HepG2 (cell line): ENCODE measurements around the gene STMN3. TPM values are rescaled to one million over a fixed set of nuclear protein-coding genes. Genes with fewer than 3 reads are reported as not detected.
A peak's percentile ranks its signal among the peaks of the same experiment; 100 is the strongest.

ENCODE experiments used
- ATAC-seq: fragments of 200-7000 bp; cut with Tn5 transposase; 3 replicates; pipeline ENCODE4 v1.9.1; 2020; ENCODE audit warnings: mild to moderate bottlenecking, moderate library complexity
- BruUV-seq: library from RNA; stranded (reverse); fragments of 400-500 nt; replicated peaks from 2 replicates; lab custom pipeline; 2021; lab: Mats Ljungman, UMichigan
- CTCF ChIA-PET: fragments of 300-600 bp; formaldehyde crosslinking; extraction: SDS; loops from one replicate; lab custom pipeline; 2021; ENCODE audit warnings: low total read pairs, inconsistent platforms, low intra/inter-chr PET ratio; lab: Yijun Ruan, JAX
- POLR2A ChIA-PET: fragments of 350-600 bp; sonication (Branson Sonifier 250); formaldehyde crosslinking; loops from one replicate; lab custom pipeline; 2020; ENCODE audit warnings: antibody characterized with exemption, inconsistent platforms; lab: Yijun Ruan, JAX
- DNase-seq: peaks from one replicate; pipeline ENCODE4 v3.0.0-alpha.2; 2015; ENCODE audit warnings: low spot score
- FAIRE-seq: peaks from 3 replicates; lab custom pipeline; 2011; peaks lifted over from hg19 to GRCh38; lab: Jason Lieb, UNC
- H2AFZ ChIP-seq: one replicate; pipeline ENCODE4 v1.6.1; 2011; ENCODE audit warnings: low read length, inconsistent platforms
- H3K27ac ChIP-seq: fragments of 300-600 bp; 3 replicates; pipeline ENCODE4 v1.8.0; 2011; ENCODE audit warnings: mixed run types, mild to moderate bottlenecking, mixed read lengths, low read length, inconsistent platforms; ENCODE audit not compliant: insufficient read depth; ENCODE audit errors: extremely low read length
- H3K27me3 ChIP-seq, 2 experiments: fragments of 200-600 bp in 1 of 2; 2 replicates in 1 of 2; 3 replicates in 1 of 2; pipeline versions ENCODE4 v1.6.0 to v1.8.0; 2011; ENCODE audit warnings: low read length in 2 of 2, mild to moderate bottlenecking in 2 of 2, moderate library complexity in 2 of 2, inconsistent platforms in 1 of 2; ENCODE audit not compliant: insufficient read depth in 2 of 2, control insufficient read depth in 1 of 2
- H3K36me3 ChIP-seq, 2 experiments: fragments of 200-600 bp in 1 of 2; replicated peaks in 1 of 2; 2 replicates in 1 of 2; 3 replicates in 1 of 2; pipeline versions ENCODE4 v1.5.1 to v1.8.0; 2011; ENCODE audit warnings: low read length in 2 of 2, inconsistent platforms in 1 of 2; ENCODE audit not compliant: insufficient read depth in 2 of 2, control insufficient read depth in 1 of 2
- H3K4me1 ChIP-seq: 2 replicates; pipeline ENCODE4 v1.5.1; 2012; ENCODE audit warnings: low read length, inconsistent platforms; ENCODE audit not compliant: insufficient read depth
- H3K4me2 ChIP-seq: 2 replicates; pipeline ENCODE4 v1.6.0; 2011; ENCODE audit warnings: low read depth, low read length, inconsistent platforms
- H3K4me3 ChIP-seq, 3 experiments: fragments of 200-600 bp in 1 of 3; sonication (generic), shearing (Covaris generic) in 1 of 3; replicated peaks in 1 of 3; 2 replicates each; pipeline ENCODE4 v1.5.1; 2011 to 2016; ENCODE audit warnings: low read length in 3 of 3, inconsistent platforms in 2 of 3, low read depth in 2 of 3, mild to moderate bottlenecking in 2 of 3, control low read depth in 1 of 3, mixed read lengths in 1 of 3; ENCODE audit not compliant: insufficient read depth in 1 of 3
- H3K79me2 ChIP-seq: one replicate; pipeline ENCODE4 v1.6.1; 2011; ENCODE audit warnings: low read length, inconsistent platforms; ENCODE audit not compliant: insufficient read depth
- H3K9ac ChIP-seq: 2 replicates; pipeline ENCODE4 v1.6.0; 2011; ENCODE audit warnings: mild to moderate bottlenecking, low read depth, low read length, inconsistent platforms; ENCODE audit not compliant: insufficient read depth
- H3K9me3 ChIP-seq: 2 replicates; pipeline ENCODE4 v1.5.1; 2012; ENCODE audit warnings: mild to moderate bottlenecking, low read length
- H4K20me1 ChIP-seq: 2 replicates; pipeline ENCODE4 v1.6.0; 2011; ENCODE audit warnings: inconsistent platforms, mild to moderate bottlenecking, low read length, moderate library complexity; ENCODE audit not compliant: insufficient read depth
- AKAP8 ChIP-seq: sonication (generic); formaldehyde crosslinking; IDR thresholded peaks from 2 replicates; pipeline ENCODE4 v1.5.1; 2020; ENCODE audit warnings: mild to moderate bottlenecking, missing genetic modification reagents
- BORCS8-MEF2B ChIP-seq: sonication (generic); formaldehyde crosslinking; IDR thresholded peaks from 2 replicates; pipeline ENCODE4 v1.8.0; 2022; ENCODE audit warnings: mild to moderate bottlenecking, missing genetic modification reagents
- CTCF ChIP-seq: sonication (generic); formaldehyde crosslinking; IDR thresholded peaks from 2 replicates; pipeline ENCODE4 v1.5.0; 2020; ENCODE audit warnings: mild to moderate bottlenecking, missing genetic modification reagents, moderate library complexity
- FOSL1 ChIP-seq: sonication (generic); formaldehyde crosslinking; IDR thresholded peaks from 2 replicates; pipeline ENCODE4 v1.9.0; 2021; ENCODE audit warnings: missing genetic modification reagents, borderline replicate concordance
- GZF1 ChIP-seq: sonication (generic); formaldehyde crosslinking; IDR thresholded peaks from 2 replicates; pipeline ENCODE4 v1.5.1; 2020; ENCODE audit warnings: mild to moderate bottlenecking, missing genetic modification reagents
- HOXA9 ChIP-seq: sonication (generic); formaldehyde crosslinking; IDR thresholded peaks from 2 replicates; pipeline ENCODE4 v1.8.1; 2022; ENCODE audit warnings: missing genetic modification reagents, mild to moderate bottlenecking, moderate library complexity, borderline replicate concordance
- KLF11 ChIP-seq: IDR thresholded peaks from 2 replicates; pipeline ENCODE4 v1.6.1; 2016; ENCODE audit warnings: missing compliant biosample characterization
- MTF2 ChIP-seq: sonication (generic); formaldehyde crosslinking; IDR thresholded peaks from 2 replicates; pipeline ENCODE4 v1.5.0; 2020; ENCODE audit warnings: missing genetic modification reagents, borderline replicate concordance
- NR2F1 ChIP-seq, 2 experiments: fragments of 450-650 bp in 1 of 2; formaldehyde crosslinking in 1 of 2; IDR thresholded peaks; 2 replicates each; pipeline versions ENCODE4 v1.5.0 to v1.6.1; 2016 to 2020; ENCODE audit warnings: mild to moderate bottlenecking in 1 of 2, missing compliant biosample characterization in 1 of 2, missing genetic modification reagents in 1 of 2, moderate library complexity in 1 of 2
- RBM22 ChIP-seq: fragments of 200-400 bp; formaldehyde crosslinking; optimal IDR thresholded peaks from 2 replicates; pipeline ENCODE3; 2017; ENCODE audit warnings: mild to moderate bottlenecking, low read length, moderate library complexity
- SATB2 ChIP-seq: sonication (generic); formaldehyde crosslinking; IDR thresholded peaks from 2 replicates; pipeline ENCODE4 v1.5.0; 2020; ENCODE audit warnings: missing genetic modification reagents
- SRSF4 ChIP-seq: fragments of 200-400 bp; formaldehyde crosslinking; IDR thresholded peaks from one replicate; pipeline ENCODE4 v1.6.1; 2018; ENCODE audit warnings: mild to moderate bottlenecking, low read depth, low read length, moderate library complexity; ENCODE audit not compliant: poor library complexity, severe bottlenecking
- TAF1 ChIP-seq: sonication (generic); formaldehyde crosslinking; IDR thresholded peaks from 2 replicates; pipeline ENCODE4 v1.4.0; 2020; ENCODE audit warnings: missing genetic modification reagents
- TARDBP ChIP-seq: sonication (generic); formaldehyde crosslinking; IDR thresholded peaks from 2 replicates; pipeline ENCODE4 v1.8.0; 2022; ENCODE audit warnings: mild to moderate bottlenecking, missing genetic modification reagents
- THAP9 ChIP-seq: sonication (generic); formaldehyde crosslinking; IDR thresholded peaks from 2 replicates; pipeline ENCODE4; 2020; ENCODE audit warnings: missing genetic modification reagents, mild to moderate bottlenecking, borderline replicate concordance
- TRIM24 ChIP-seq: sonication (generic); formaldehyde crosslinking; IDR thresholded peaks from 2 replicates; pipeline ENCODE4 v1.8.0; 2022; ENCODE audit warnings: mild to moderate bottlenecking, missing genetic modification reagents
- ZNF598 ChIP-seq: sonication (generic); formaldehyde crosslinking; IDR thresholded peaks from 2 replicates; pipeline ENCODE4 v1.5.1; 2020; ENCODE audit warnings: mild to moderate bottlenecking, missing genetic modification reagents, borderline replicate concordance
- ZNF781 ChIP-seq: sonication (generic); formaldehyde crosslinking; IDR thresholded peaks from 2 replicates; pipeline ENCODE4 v1.5.1; 2020; ENCODE audit warnings: borderline replicate concordance, mild to moderate bottlenecking, missing genetic modification reagents; ENCODE audit errors: not compliant biosample characterization
- WGBS: methylation state at CpG from one replicate; pipeline ENCODE4 v1.1.6; 2017; ENCODE audit warnings: low lambda C conversion rate; 5-methylcytosine and 5-hydroxymethylcytosine counted together
- in situ Hi-C: cut with HindIII; loops from 2 replicates; pipeline ENCODE4 v1.10.0; 2017; ENCODE audit warnings: low pct_unique_long_range_greater_than_20kb; ENCODE audit not compliant: extremely low pct_ligation_motif_present
- intact Hi-C: fragments of 100-400 bp; cut with micrococcal nuclease; formaldehyde crosslinking; loops from one replicate; pipeline ENCODE4 v1.10.0; 2022; ENCODE audit not compliant: unreplicated experiment
- polyA plus RNA-seq, 8 experiments: library from polyadenylated mRNA; depleted of rRNA in 3 of 8; stranded (reverse) in 7 of 8; unstranded in 1 of 8; fragments of >200 nt; fragmentation: Illumina TruSeq in 4 of 8; extraction: Trizol in 4 of 8; gene quantifications; 2 replicates each; pipeline versions ENCODE4 v1.2.1 to v1.2.3, GENCODE V29; 2011 to 2016; ENCODE audit warnings: low read depth in 4 of 8, missing spikeins in 1 of 8, mixed read lengths in 1 of 8; ENCODE audit not compliant: insufficient read depth in 1 of 8
- total RNA-seq, 5 experiments: library from RNA; depleted of rRNA; stranded (reverse); fragments of >200 nt; fragmentation: Illumina TruSeq; extraction: Trizol; gene quantifications; 2 replicates each; pipeline ENCODE4 v1.2.3, GENCODE V29; 2016; ENCODE audit warnings: low read depth in 1 of 5

Gene STMN3
- total and polyA plus RNA-seq, 2 of the 13 experiments (the other 11 are each of a cell fraction or from before 2014, with no cell fraction given), result 21.0 to 48.3 TPM

GRCh38 chr20:63702036-63702665 lies 48.9 kb upstream of the STMN3 start (continued):
- TF ChIP-seq TARDBP (no peak), SATB2 (CRISPR knock-in tag) (no peak), RBM22 (peak; percentile 65), GZF1 (CRISPR knock-in tag) (no peak), ZNF598 (CRISPR knock-in tag) (no peak)
- TF ChIP-seq, all 625 proteins: peak for 16

DNA sequence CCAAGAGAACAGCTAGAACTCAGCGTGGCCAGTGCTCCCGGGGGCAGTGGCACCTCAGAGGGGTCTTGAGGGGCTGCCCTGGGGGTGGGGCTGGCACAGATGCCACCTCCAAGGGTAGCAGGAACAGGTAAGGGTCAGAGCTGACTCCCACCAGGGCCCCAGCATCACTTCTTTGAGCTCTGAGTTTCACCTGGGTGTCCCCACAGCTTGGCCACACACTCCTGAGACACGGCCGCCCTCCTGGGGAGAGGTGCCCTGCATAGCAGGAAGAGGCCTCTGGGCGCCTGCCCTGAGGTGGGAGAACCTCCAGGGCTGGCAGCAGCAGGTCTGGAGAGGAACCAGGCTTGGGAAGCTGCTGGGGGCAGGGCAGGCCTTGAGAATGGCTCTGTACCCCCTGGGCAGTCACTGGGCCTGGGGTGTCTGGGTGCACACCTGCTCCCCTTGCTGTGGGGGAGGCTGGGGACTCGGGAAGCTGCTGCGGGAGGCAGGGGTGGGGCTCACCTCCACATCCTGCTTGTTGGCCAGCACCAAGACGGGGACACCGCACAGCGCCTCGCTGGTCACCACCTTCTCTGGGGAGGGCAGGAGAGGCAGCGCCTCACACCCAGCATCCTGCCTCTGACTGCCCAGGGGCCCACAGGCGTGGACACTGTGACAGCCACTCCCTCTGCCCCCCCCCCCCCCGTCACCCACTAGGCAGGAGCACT lies 48.3 kb upstream of the STMN3 start:
- in situ Hi-C loops, result loop anchor here (10.0 kb wide), 1 partner anchor 83 kb away; no protein-coding TSS in a partner anchor
- H3K27ac ChIP-seq, result no peak overlapping the region
- FAIRE-seq (no peak), DNase-seq (no peak), ATAC-seq (no peak)
- H3K4me3 ChIP-seq, result no peak overlapping the region
- H4K20me1 ChIP-seq, result peaks cover 11% of the 10 kb centered on the region; the same call in 1 of the 2 replicates
- H3K9me3 ChIP-seq, result no peaks in the 10 kb centered on the region
- peaks cover 17 to 31% of the 10 kb centered on the region in 2 experiments for H3K36me3 ChIP-seq
- H2AFZ ChIP-seq, result no peak overlapping the region
- ChIA-PET CTCF (no interaction called here), POLR2A (interaction anchor here (12.4 kb wide), 1 partner anchor 35 kb away, joined by 190 read pairs; the partner anchor contains the start of genes LIME1 and SLC2A4RG)
- 94% methylated on average over 6 of the region's 14 CpGs for WGBS
- no peaks in the 10 kb centered on the region for H3K27me3 ChIP-seq
- H3K79me2 ChIP-seq, result peaks cover 11% of the 10 kb centered on the region
- no peak overlapping the region for H3K9ac ChIP-seq
- H3K4me2 ChIP-seq, result no peak overlapping the region
- peaks cover 22% of the 10 kb centered on the region for H3K4me1 ChIP-seq
- intact Hi-C loops, result no loop called here
- no TSS peak for BruUV-seq
- TF ChIP-seq TRIM24 (CRISPR knock-in tag), result no peak
- TF ChIP-seq TAF1 (CRISPR knock-in tag), result no peak
- no peak for TF ChIP-seq THAP9 (CRISPR knock-in tag)
- TF ChIP-seq NR2F1 (CRISPR knock-in tag; IDR thresholded peaks at IDR 0.05), result no peak
- TF ChIP-seq CTCF (CRISPR knock-in tag), result no peak
- no peak for TF ChIP-seq FOSL1 (CRISPR knock-in tag)
- no peak for TF ChIP-seq BORCS8-MEF2B (CRISPR knock-in tag)
- TF ChIP-seq HOXA9 (CRISPR knock-in tag), result no peak
- TF ChIP-seq ZNF781 (CRISPR knock-in tag), result no peak
- TF ChIP-seq SRSF4, result no peak
- TF ChIP-seq AKAP8 (CRISPR knock-in tag), result peak; percentile 67; the same call in 1 of the 2 replicates
- no peak for TF ChIP-seq KLF11 (CRISPR knock-in tag)
- no peak for TF ChIP-seq MTF2 (CRISPR knock-in tag)
